Amniotic stem cell (primary cell): Measurements from ENCODE around the gene BTBD2.
A peak's percentile ranks its signal among the peaks of the same experiment; 100 is the strongest.

ENCODE experiments used
- DNase-seq: peaks from one replicate; lab custom pipeline; 2025; lab: John Stamatoyannopoulos, UW

The BTBD2 gene

GRCh38 chr19:2050991-2051772 is 35.7 kb upstream of the BTBD2 start, which contains the start of gene MKNK2:
Gene MKNK2, minus strand, starts transcription at chr19:2051244. Its CDS starts 393 bp downstream, at chr19:2050851.
- DNase-seq: peak; percentile 66

GRCh38 chr19:2050349-2050990 is 35.0 kb upstream of the BTBD2 start:
- DNase-seq: no peak

- DNase-seq: no peak
Observed at GRCh38 chr19:2049741-2050348, 34.3 kb upstream of the BTBD2 start.

- no peak for DNase-seq
Observed at GRCh38 chr19:2048959-2049740, 33.6 kb upstream of the BTBD2 start.

GRCh38 chr19:2048104-2048958 is 32.8 kb upstream of the BTBD2 start:
- no peak for DNase-seq

GRCh38 chr19:2047449-2048103 is 32.1 kb upstream of the BTBD2 start:
- DNase-seq: no peak

GRCh38 chr19:2047076-2047448 is 31.5 kb upstream of the BTBD2 start:
- DNase-seq: no peak

GRCh38 chr19:2046046-2046907 is 30.8 kb upstream of the BTBD2 start:
- DNase-seq: no peak

GRCh38 chr19:2045501-2046045 is 30.1 kb upstream of the BTBD2 start:
- DNase-seq: no peak

- DNase-seq: no peak
Observed at GRCh38 chr19:2044709-2045500, 29.4 kb upstream of the BTBD2 start.

- no peak for DNase-seq
Observed at GRCh38 chr19:2043961-2044708, 28.6 kb upstream of the BTBD2 start.

GRCh38 chr19:2043251-2043641 is 27.7 kb upstream of the BTBD2 start:
- no peak for DNase-seq

- DNase-seq: no peak
Observed at GRCh38 chr19:2042485-2043250, 27.2 kb upstream of the BTBD2 start.

- no peak for DNase-seq
Observed at GRCh38 chr19:2041683-2042484, 26.4 kb upstream of the BTBD2 start.

GRCh38 chr19:2041433-2041682 is 25.8 kb upstream of the BTBD2 start:
- no peak for DNase-seq

GRCh38 chr19:2040647-2041432 is 25.3 kb upstream of the BTBD2 start:
- no peak for DNase-seq
